ENCODE results near the gene GTPBP8. TPM values are rescaled to one million over a fixed set of nuclear protein-coding genes. Genes with fewer than 3 reads are reported as not detected.
A peak's percentile ranks its signal among the peaks of the same experiment; 100 is the strongest.

Gene GTPBP8
- total RNA-seq: 10 to 100 TPM; 62.8 to 68.9 TPM

GRCh38 chr3:112990672-112991602 lies at the start of gene GTPBP8:
GTPBP8 (plus strand) TSS chr3:112990984; CDS start chr3:112991000, 16 bp downstream.
- peaks cover 28% of the 10 kb centered on the region for H3K36me3 Mint-ChIP-seq (ENCODE audit: low read depth)
- H3K4me3 Mint-ChIP-seq: peak within 1 kb of the TSS; percentile 94
- no peaks in the 10 kb centered on the region for H3K9me3 Mint-ChIP-seq
- intact Hi-C loops (cut with micrococcal nuclease): loop anchor here (1.0 to 5.0 kb wide), 4 partner anchors 14 to 429 kb away; partner anchors contain the start of genes ATG3 and SLC35A5
- H3K27ac Mint-ChIP-seq: peak within 1 kb of the TSS; percentile 96
- H3K4me1 Mint-ChIP-seq (ENCODE audit: low read depth): peaks cover 68% of the 10 kb centered on the region
- no peaks in the 10 kb centered on the region for H3K27me3 Mint-ChIP-seq (ENCODE audit: low read depth)
- CTCF ChIA-PET: interaction anchor here (0.7 to 2.3 kb wide), 11 partner anchors 10 to 349 kb away, joined by 3 to 10 read pairs (median 4); a partner anchor contains a TSS
- peak; percentile 94 for DNase-seq

GRCh38 chr3:112948346-112948838 lies 42.4 kb upstream of the GTPBP8 start:
- CTCF ChIA-PET: interaction anchor here (0.6 to 1.3 kb wide), 3 partner anchors 14 to 855 kb away, joined by 3 to 4 read pairs (median 3); no protein-coding TSS in a partner anchor
- H3K27ac Mint-ChIP-seq: no peak overlapping the region
- H3K4me1 Mint-ChIP-seq (ENCODE audit: low read depth): peaks cover 22% of the 10 kb centered on the region
- H3K9me3 Mint-ChIP-seq: peaks cover 9% of the 10 kb centered on the region
- no peaks in the 10 kb centered on the region for H3K27me3 Mint-ChIP-seq (ENCODE audit: low read depth)
- no peak overlapping the region for H3K4me3 Mint-ChIP-seq
- no peak for DNase-seq
- peaks cover 13% of the 10 kb centered on the region for H3K36me3 Mint-ChIP-seq (ENCODE audit: low read depth)
- intact Hi-C loops (cut with micrococcal nuclease): no loop called here

- H3K36me3 Mint-ChIP-seq (ENCODE audit: low read depth): peaks cover 10% of the 10 kb centered on the region
- CTCF ChIA-PET: no interaction called here
- H3K27me3 Mint-ChIP-seq (ENCODE audit: low read depth): no peaks in the 10 kb centered on the region
- no peak overlapping the region for H3K4me3 Mint-ChIP-seq
- H3K4me1 Mint-ChIP-seq (ENCODE audit: low read depth): peaks cover 28% of the 10 kb centered on the region
- no peak overlapping the region for H3K27ac Mint-ChIP-seq
- intact Hi-C loops (cut with micrococcal nuclease): no loop called here
- peaks cover 8% of the 10 kb centered on the region for H3K9me3 Mint-ChIP-seq
- no peak for DNase-seq
Measured at GRCh38 chr3:112956351-112956750, 34.4 kb upstream of the GTPBP8 start.

- peak overlapping the region; percentile 56 for H3K4me3 Mint-ChIP-seq
- H3K27ac Mint-ChIP-seq: no peak overlapping the region
- H3K27me3 Mint-ChIP-seq (ENCODE audit: low read depth): no peaks in the 10 kb centered on the region
- peak; percentile 31 for DNase-seq
- H3K9me3 Mint-ChIP-seq: peaks cover 20% of the 10 kb centered on the region
- intact Hi-C loops (cut with micrococcal nuclease): loop anchor here (1.0 to 2.0 kb wide), 2 partner anchors 14 to 282 kb away; no protein-coding TSS in a partner anchor
- CTCF ChIA-PET: interaction anchor here (0.8 to 1.2 kb wide), 5 partner anchors 16 to 224 kb away, joined by 3 to 6 read pairs (median 4); partner anchors contain the start of gene CD200R1
- H3K4me1 Mint-ChIP-seq (ENCODE audit: low read depth): peaks cover 35% of the 10 kb centered on the region
- peaks cover 25% of the 10 kb centered on the region for H3K36me3 Mint-ChIP-seq (ENCODE audit: low read depth)
Measured at GRCh38 chr3:112958811-112959560, 31.8 kb upstream of the GTPBP8 start.

GRCh38 chr3:112963683-112964082 lies 27.1 kb upstream of the GTPBP8 start:
- Mint-ChIP-seq H3K27me3 (ENCODE audit: low read depth) (no peaks in the 10 kb centered on the region), H3K4me3 (no peak overlapping the region), H3K36me3 (ENCODE audit: low read depth) (peaks cover 27% of the 10 kb centered on the region), H3K4me1 (ENCODE audit: low read depth) (peaks cover 47% of the 10 kb centered on the region), H3K9me3 (peaks cover 25% of the 10 kb centered on the region), H3K27ac (no peak overlapping the region)
- no peak for DNase-seq
- CTCF ChIA-PET: no interaction called here
- intact Hi-C loops (cut with micrococcal nuclease): no loop called here

- Mint-ChIP-seq H3K9me3 (peaks cover 25% of the 10 kb centered on the region), H3K36me3 (ENCODE audit: low read depth) (peaks cover 27% of the 10 kb centered on the region), H3K27ac (no peak overlapping the region), H3K4me3 (no peak overlapping the region), H3K27me3 (ENCODE audit: low read depth) (no peaks in the 10 kb centered on the region), H3K4me1 (ENCODE audit: low read depth) (peaks cover 48% of the 10 kb centered on the region)
- intact Hi-C loops (cut with micrococcal nuclease): no loop called here
- no peak for DNase-seq
- CTCF ChIA-PET: interaction anchor here (0.6 to 1.6 kb wide), 4 partner anchors 14 to 199 kb away, joined by 3 to 6 read pairs (median 4); a partner anchor contains a TSS
Measured at GRCh38 chr3:112965656-112966055, 25.1 kb upstream of the GTPBP8 start.

GRCh38 chr3:112966633-112967032 lies 24.2 kb upstream of the GTPBP8 start:
- Mint-ChIP-seq H3K9me3 (peaks cover 25% of the 10 kb centered on the region), H3K4me1 (ENCODE audit: low read depth) (peaks cover 50% of the 10 kb centered on the region), H3K4me3 (peak overlapping the region; percentile 13), H3K27me3 (ENCODE audit: low read depth) (no peaks in the 10 kb centered on the region), H3K27ac (no peak overlapping the region), H3K36me3 (ENCODE audit: low read depth) (peaks cover 26% of the 10 kb centered on the region)
- CTCF ChIA-PET: interaction anchor here (0.8 to 1.6 kb wide), 2 partner anchors 44 to 52 kb away, joined by 3 to 6 read pairs; a partner anchor contains a TSS
- no peak for DNase-seq
- intact Hi-C loops (cut with micrococcal nuclease): no loop called here

- peaks cover 24% of the 10 kb centered on the region for H3K36me3 Mint-ChIP-seq (ENCODE audit: low read depth)
- peak overlapping the region; percentile 1 for H3K4me3 Mint-ChIP-seq
- no peak overlapping the region for H3K27ac Mint-ChIP-seq
- DNase-seq: no peak
- CTCF ChIA-PET: interaction anchor here (0.8 to 1.6 kb wide), 3 partner anchors 44 to 233 kb away, joined by 3 to 6 read pairs (median 4); a partner anchor contains a TSS
- intact Hi-C loops (cut with micrococcal nuclease): no loop called here
- peaks cover 25% of the 10 kb centered on the region for H3K9me3 Mint-ChIP-seq
- no peaks in the 10 kb centered on the region for H3K27me3 Mint-ChIP-seq (ENCODE audit: low read depth)
- peaks cover 52% of the 10 kb centered on the region for H3K4me1 Mint-ChIP-seq (ENCODE audit: low read depth)
Measured at GRCh38 chr3:112967425-112967824, 23.4 kb upstream of the GTPBP8 start.

GRCh38 chr3:112967828-112968227 lies 23.0 kb upstream of the GTPBP8 start:
- no peaks in the 10 kb centered on the region for H3K27me3 Mint-ChIP-seq (ENCODE audit: low read depth)
- CTCF ChIA-PET: interaction anchor here (1.2 kb wide), 1 partner anchor 233 kb away, joined by 4 read pairs; no protein-coding TSS in a partner anchor
- peaks cover 54% of the 10 kb centered on the region for H3K4me1 Mint-ChIP-seq (ENCODE audit: low read depth)
- no peak overlapping the region for H3K27ac Mint-ChIP-seq
- H3K36me3 Mint-ChIP-seq (ENCODE audit: low read depth): peaks cover 22% of the 10 kb centered on the region
- intact Hi-C loops (cut with micrococcal nuclease): no loop called here
- peaks cover 23% of the 10 kb centered on the region for H3K9me3 Mint-ChIP-seq
- DNase-seq: no peak
- no peak overlapping the region for H3K4me3 Mint-ChIP-seq

- no peak overlapping the region for H3K27ac Mint-ChIP-seq
- intact Hi-C loops (cut with micrococcal nuclease): loop anchor here (5.0 to 10.0 kb wide), 2 partner anchors 637 to 670 kb away; partner anchors contain the start of gene CD200
- no peak for DNase-seq
- CTCF ChIA-PET: interaction anchor here (0.6 to 4.0 kb wide), 13 partner anchors 13 to 865 kb away, joined by 3 to 25 read pairs (median 3); no protein-coding TSS in a partner anchor
- no peaks in the 10 kb centered on the region for H3K9me3 Mint-ChIP-seq
- H3K27me3 Mint-ChIP-seq (ENCODE audit: low read depth): no peaks in the 10 kb centered on the region
- H3K4me1 Mint-ChIP-seq (ENCODE audit: low read depth): peaks cover 81% of the 10 kb centered on the region
- H3K36me3 Mint-ChIP-seq (ENCODE audit: low read depth): no peaks in the 10 kb centered on the region
- no peak overlapping the region for H3K4me3 Mint-ChIP-seq
Measured at GRCh38 chr3:112972158-112972557, 18.6 kb upstream of the GTPBP8 start.

GRCh38 chr3:112973325-112974177 lies 17.2 kb upstream of the GTPBP8 start:
- Mint-ChIP-seq H3K9me3 (no peaks in the 10 kb centered on the region), H3K27ac (peak overlapping the region; percentile 52), H3K36me3 (ENCODE audit: low read depth) (no peaks in the 10 kb centered on the region), H3K27me3 (ENCODE audit: low read depth) (no peaks in the 10 kb centered on the region), H3K4me1 (ENCODE audit: low read depth) (peaks cover 82% of the 10 kb centered on the region), H3K4me3 (peak overlapping the region; percentile 70)
- CTCF ChIA-PET: interaction anchor here (0.6 to 4.0 kb wide), 13 partner anchors 9 to 1400 kb away, joined by 3 to 25 read pairs (median 4); partner anchors contain the start of gene GTPBP8
- DNase-seq: peak; percentile 66
- intact Hi-C loops (cut with micrococcal nuclease): loop anchor here (1.0 to 10.0 kb wide), 11 partner anchors 15 to 671 kb away; partner anchors contain the start of genes CD200, GTPBP8 and SLC35A5

Measured in activated naive CD4-positive, alpha-beta T cell treated with anti-CD3 and anti-CD28 coated beads for 36 hours (primary cell).